Cardiac fibroblast (primary cell): Measurements from ENCODE around the gene TULP3.

ENCODE experiments used
- DNase-seq, 2 donors: peaks; one replicate each; pipeline versions ENCODE4 v3.0.0 to v3.0.0-alpha.2; 2010; ENCODE audit warnings: low read depth in 2 of 2
- H3K4me3 ChIP-seq, 2 donors: replicated peaks in 1 of 2; 1 replicate in 1 of 2; 2 replicates in 1 of 2; pipeline ENCODE4 v1.5.1; 2011; ENCODE audit warnings: low read depth in 2 of 2, low read length in 2 of 2, mild to moderate bottlenecking in 2 of 2, moderate library complexity in 1 of 2
- CTCF ChIP-seq: IDR thresholded peaks from one replicate; pipeline ENCODE4 v1.5.1; 2011; ENCODE audit warnings: low read depth, mild to moderate bottlenecking, low read length, inconsistent platforms

TULP3 gene

GRCh38 chr12:2976581-2976996, 85.9 kb downstream of the TULP3 start:
- no peak overlapping the region for H3K4me3 ChIP-seq
- DNase-seq, result peak in 1 of 2 donors; percentile 37
- TF ChIP-seq CTCF, result no peak

- no peak for TF ChIP-seq CTCF
- no peak overlapping the region for H3K4me3 ChIP-seq
- DNase-seq, result no peak
Measured at GRCh38 chr12:2977776-2978175, 87.1 kb downstream of the TULP3 start.

- no peak overlapping the region for H3K4me3 ChIP-seq
- DNase-seq, result no peak
- no peak for TF ChIP-seq CTCF
Measured at GRCh38 chr12:2979806-2980205, 89.1 kb downstream of the TULP3 start.

- H3K4me3 ChIP-seq, result no peak overlapping the region
- no peak for DNase-seq
- TF ChIP-seq CTCF, result no peak
Measured at GRCh38 chr12:2980630-2981029, 89.9 kb downstream of the TULP3 start.

GRCh38 chr12:2982361-2982760, 91.7 kb downstream of the TULP3 start:
- H3K4me3 ChIP-seq, result no peak overlapping the region
- no peak for TF ChIP-seq CTCF
- DNase-seq, result no peak

- TF ChIP-seq CTCF, result no peak
- H3K4me3 ChIP-seq, result no peak overlapping the region
- no peak for DNase-seq
Measured at GRCh38 chr12:2984249-2984648, 93.6 kb downstream of the TULP3 start.

- H3K4me3 ChIP-seq, result no peak overlapping the region
- DNase-seq, result no peak
- TF ChIP-seq CTCF, result no peak
Measured at GRCh38 chr12:2984698-2985097, 94.0 kb downstream of the TULP3 start.
